Esophagus muscularis mucosa (tissue), 4 donors: ENCODE results near the gene HAAO.

Experiments
- EP300 ChIP-seq: sonication (generic); formaldehyde crosslinking; IDR thresholded peaks from one replicate; pipeline ENCODE4 v1.6.1; 2017; ENCODE audit warnings: antibody characterized with exemption
- POLR2A ChIP-seq: fragments of 450-650 bp; IDR thresholded peaks from one replicate; pipeline ENCODE4 v1.6.1; 2017; ENCODE audit warnings: antibody characterized with exemption, moderate library complexity, mild to moderate bottlenecking, low read depth
- POLR2AphosphoS5 ChIP-seq, 2 donors: sonication (generic); formaldehyde crosslinking; IDR thresholded peaks; one replicate each; pipeline ENCODE4 v1.6.1; 2017; ENCODE audit warnings: antibody characterized with exemption in 2 of 2
- TF ChIP-seq, protein P1 (sequence below), 3 experiments: fragments of 200-600 bp in 2 of 3; fragments of 450-650 bp in 1 of 3; sonication (generic) in 2 of 3; IDR thresholded peaks; one replicate each; pipeline ENCODE4 v1.5.1; 2017 to 2019; ENCODE audit warnings: antibody characterized with exemption in 3 of 3, mild to moderate bottlenecking in 2 of 3, moderate library complexity in 1 of 3

DNA sequence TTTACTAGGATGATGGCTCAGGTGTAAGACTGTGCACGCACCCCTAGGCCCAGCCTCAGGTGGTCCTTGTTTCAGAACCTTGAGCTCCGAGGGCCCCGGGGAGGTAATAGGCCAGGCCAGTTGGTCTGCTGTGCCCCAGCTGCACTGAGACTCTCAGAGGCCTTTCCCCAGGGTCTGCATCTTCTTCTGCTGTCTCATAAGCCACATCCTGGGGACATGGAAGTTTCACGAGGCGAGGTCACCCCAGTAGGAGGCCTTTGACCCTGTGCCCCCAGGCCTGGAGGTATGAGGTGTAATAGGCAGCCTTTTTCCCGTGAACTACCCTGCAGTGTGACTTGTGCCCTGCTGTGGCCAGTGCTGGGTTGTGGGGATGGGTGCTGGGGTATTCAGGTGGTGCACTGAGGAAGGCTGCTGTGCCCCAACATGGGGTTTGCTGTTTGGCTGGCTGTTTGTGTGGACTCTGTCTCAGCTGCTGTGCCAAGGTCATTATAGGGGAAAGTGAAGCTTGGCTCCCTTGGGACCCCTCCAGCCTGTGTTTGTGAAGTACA, 35.3 kb downstream of the HAAO start:
- TF ChIP-seq, protein P1, sequence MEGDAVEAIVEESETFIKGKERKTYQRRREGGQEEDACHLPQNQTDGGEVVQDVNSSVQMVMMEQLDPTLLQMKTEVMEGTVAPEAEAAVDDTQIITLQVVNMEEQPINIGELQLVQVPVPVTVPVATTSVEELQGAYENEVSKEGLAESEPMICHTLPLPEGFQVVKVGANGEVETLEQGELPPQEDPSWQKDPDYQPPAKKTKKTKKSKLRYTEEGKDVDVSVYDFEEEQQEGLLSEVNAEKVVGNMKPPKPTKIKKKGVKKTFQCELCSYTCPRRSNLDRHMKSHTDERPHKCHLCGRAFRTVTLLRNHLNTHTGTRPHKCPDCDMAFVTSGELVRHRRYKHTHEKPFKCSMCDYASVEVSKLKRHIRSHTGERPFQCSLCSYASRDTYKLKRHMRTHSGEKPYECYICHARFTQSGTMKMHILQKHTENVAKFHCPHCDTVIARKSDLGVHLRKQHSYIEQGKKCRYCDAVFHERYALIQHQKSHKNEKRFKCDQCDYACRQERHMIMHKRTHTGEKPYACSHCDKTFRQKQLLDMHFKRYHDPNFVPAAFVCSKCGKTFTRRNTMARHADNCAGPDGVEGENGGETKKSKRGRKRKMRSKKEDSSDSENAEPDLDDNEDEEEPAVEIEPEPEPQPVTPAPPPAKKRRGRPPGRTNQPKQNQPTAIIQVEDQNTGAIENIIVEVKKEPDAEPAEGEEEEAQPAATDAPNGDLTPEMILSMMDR (IDR thresholded peaks at IDR 0.05): no peak
- no peak for TF ChIP-seq POLR2A
- no peak for TF ChIP-seq EP300
- no peak for TF ChIP-seq POLR2AphosphoS5 (IDR thresholded peaks at IDR 0.05)
